OCI-LY7 (cell line): ENCODE results near the gene PHF23. TPM values are rescaled to one million over a fixed set of nuclear protein-coding genes. Genes with fewer than 3 reads are reported as not detected.
A peak's percentile ranks its signal among the peaks of the same experiment; 100 is the strongest.

Source experiments
- BruUV-seq: library from RNA; stranded (reverse); fragments of 400-500 nt; replicated peaks from 2 replicates; lab custom pipeline; 2021; lab: Mats Ljungman, UMichigan
- CTCF ChIA-PET: fragments of 300-600 bp; sonication (Branson Sonifier 250); formaldehyde crosslinking; loops from one replicate; lab custom pipeline; 2022; ENCODE audit warnings: antibody characterized with exemption; ENCODE audit not compliant: unreplicated experiment; lab: Charles Lee
- POLR2A ChIA-PET: fragments of 300-600 bp; sonication (Branson Sonifier 250); formaldehyde crosslinking; loops from one replicate; lab custom pipeline; 2022; ENCODE audit warnings: antibody characterized with exemption; lab: Charles Lee
- DNase-seq: peaks from one replicate; pipeline ENCODE4 v3.0.0-alpha.2; 2015; ENCODE audit warnings: low spot score
- H2AFZ ChIP-seq: fragments of 200-600 bp; sonication (generic), shearing (Covaris generic); 2 replicates; pipeline ENCODE4 v1.6.1; 2014; ENCODE audit warnings: mild to moderate bottlenecking, antibody characterized with exemption, low read length, moderate library complexity
- H3K27ac ChIP-seq: fragments of 200-600 bp; sonication (generic); 2 replicates; pipeline ENCODE4 v1.5.1; 2014; ENCODE audit warnings: mixed run types, low read depth, mild to moderate bottlenecking, moderate library complexity, low read length, inconsistent platforms; ENCODE audit not compliant: poor library complexity, severe bottlenecking
- H3K36me3 ChIP-seq: fragments of 200-600 bp; sonication (generic); 2 replicates; pipeline ENCODE4 v1.6.1; 2014; ENCODE audit warnings: mild to moderate bottlenecking, antibody characterized with exemption, low read length, moderate library complexity, mixed read lengths; ENCODE audit not compliant: insufficient read depth
- H3K4me1 ChIP-seq: fragments of 200-600 bp; sonication (generic); 2 replicates; pipeline ENCODE4 v1.5.1; 2014; ENCODE audit warnings: mild to moderate bottlenecking, low read length; ENCODE audit not compliant: insufficient read depth, poor library complexity, severe bottlenecking
- H3K4me2 ChIP-seq: fragments of 200-600 bp; sonication (generic); 2 replicates; pipeline ENCODE4 v1.6.1; 2014; ENCODE audit warnings: mild to moderate bottlenecking, low read length
- H3K4me3 ChIP-seq: fragments of 200-600 bp; sonication (generic); 2 replicates; pipeline ENCODE4 v1.5.1; 2014; ENCODE audit warnings: mild to moderate bottlenecking, low read depth, low read length; ENCODE audit not compliant: poor library complexity, severe bottlenecking
- H3K79me2 ChIP-seq: fragments of 200-600 bp; sonication (generic); 2 replicates; pipeline ENCODE4 v1.6.1; 2016; ENCODE audit warnings: low read depth, mild to moderate bottlenecking, low read length, moderate library complexity, mixed read lengths; ENCODE audit not compliant: insufficient read depth
- H3K9me2 ChIP-seq: fragments of 200-600 bp; sonication (generic); 2 replicates; pipeline ENCODE4 v1.6.1; 2016; ENCODE audit warnings: mild to moderate bottlenecking, low read length, mixed read lengths; ENCODE audit not compliant: insufficient read depth
- H3K9me3 ChIP-seq: fragments of 200-600 bp; sonication (generic); 2 replicates; pipeline ENCODE4 v1.6.1; 2014; ENCODE audit warnings: mild to moderate bottlenecking, mixed run types, low read length, mixed read lengths
- H4K20me1 ChIP-seq: fragments of 200-600 bp; sonication (generic); 2 replicates; pipeline ENCODE4 v1.6.1; 2014; ENCODE audit warnings: mild to moderate bottlenecking, antibody characterized with exemption, low read length, moderate library complexity, mixed read lengths; ENCODE audit not compliant: insufficient read depth
- CTCF ChIP-seq: fragments of 200-600 bp; sonication (generic); conservative IDR thresholded peaks from 2 replicates; pipeline ENCODE4 v1.5.1; 2014; ENCODE audit warnings: mild to moderate bottlenecking, antibody characterized with exemption, low read length, moderate library complexity, mixed read lengths
- EZH2phosphoT487 ChIP-seq: fragments of 200-600 bp; sonication (generic); IDR thresholded peaks from 2 replicates; pipeline ENCODE4 v1.6.1; 2018; ENCODE audit warnings: low read depth, borderline replicate concordance, mild to moderate bottlenecking, mixed run types, antibody characterized with exemption, low read length, moderate library complexity, mixed read lengths
- intact Hi-C: fragments of 100-400 bp; cut with micrococcal nuclease; formaldehyde crosslinking; loops from one replicate; pipeline ENCODE4 v1.10.0; 2022; ENCODE audit not compliant: unreplicated experiment
- total RNA-seq, 2 experiments: library from RNA; depleted of rRNA in 1 of 2; stranded (reverse); fragments of >200 nt in 1 of 2; shearing (Covaris generic) in 1 of 2; gene quantifications; 2 replicates each; pipeline ENCODE4 v1.2.3, GENCODE V29; 2014 to 2022

Gene PHF23
- total RNA-seq, 2 experiments from 2014 or later: 43.3 to 47.7 TPM

- Histone ChIP-seq H3K9me2 (no peaks in the 10 kb centered on the region), H3K36me3 (peaks cover 50% of the 10 kb centered on the region), H3K9me3 (no peaks in the 10 kb centered on the region), H3K79me2 (peaks cover 71% of the 10 kb centered on the region), H3K4me1 (peaks cover 26% of the 10 kb centered on the region), H4K20me1 (peaks cover 18% of the 10 kb centered on the region), H2AFZ (no peak overlapping the region), H3K27ac (peak overlapping the region; percentile 71), H3K4me3 (peak overlapping the region; percentile 83), H3K4me2 (peak overlapping the region; percentile 100)
- ChIA-PET CTCF (interaction anchor here (1.1 kb wide), 1 partner anchor 41 kb away, joined by 3 read pairs; no protein-coding TSS in a partner anchor), POLR2A (interaction anchor here (1.0 kb wide), 1 partner anchor 10 kb away, joined by 3 read pairs; no protein-coding TSS in a partner anchor)
- intact Hi-C loops: loop anchor here (1.0 to 5.0 kb wide), 3 partner anchors 78 to 586 kb away; partner anchors contain the start of genes NEURL4, POLR2A and SLC35G6
- DNase-seq: no peak
- BruUV-seq: no TSS peak
- TF ChIP-seq EZH2phosphoT487 (no peak), CTCF (no peak)
Observed at GRCh38 chr17:7250695-7251627, 11.7 kb upstream of the PHF23 start.

- CTCF ChIA-PET: no interaction called here
- no peaks in the 10 kb centered on the region for H3K9me2 ChIP-seq
- TF ChIP-seq CTCF (no peak), EZH2phosphoT487 (no peak)
- H3K4me2 ChIP-seq: peak overlapping the region; percentile 100
- peaks cover 49% of the 10 kb centered on the region for H3K36me3 ChIP-seq
- peak overlapping the region; percentile 71 for H3K27ac ChIP-seq
- no peak overlapping the region for H2AFZ ChIP-seq
- peaks cover 18% of the 10 kb centered on the region for H4K20me1 ChIP-seq
- H3K4me1 ChIP-seq: peaks cover 26% of the 10 kb centered on the region
- peak; percentile 52 for DNase-seq
- BruUV-seq: no TSS peak
- POLR2A ChIA-PET: no interaction called here
- intact Hi-C loops: loop anchor here (5.0 kb wide), 2 partner anchors 232 to 587 kb away; partner anchors contain the start of genes POLR2A and SLC35G6
- peak overlapping the region; percentile 83 for H3K4me3 ChIP-seq
- peaks cover 71% of the 10 kb centered on the region for H3K79me2 ChIP-seq
- no peaks in the 10 kb centered on the region for H3K9me3 ChIP-seq
Observed at GRCh38 chr17:7249830-7250229, 10.6 kb upstream of the PHF23 start.
